Spleen (tissue), 7 donors: ENCODE measurements around the gene MAN2B1.

Source experiments
- POLR2A ChIP-seq, 3 donors: fragments of 450-650 bp; IDR thresholded peaks; one replicate each; pipeline ENCODE4 v1.5.1; 2017; ENCODE audit warnings: antibody characterized with exemption in 3 of 3, mild to moderate bottlenecking in 1 of 3
- POLR2AphosphoS5 ChIP-seq, 3 donors: sonication (generic); formaldehyde crosslinking; IDR thresholded peaks; one replicate each; pipeline ENCODE4 v1.5.1; 2017; ENCODE audit warnings: antibody characterized with exemption in 3 of 3
- TF ChIP-seq, protein P1 (sequence below), 11 experiments: fragments of 200-600 bp in 7 of 11; fragments of 450-650 bp in 4 of 11; sonication (generic) in 4 of 11; IDR thresholded peaks in 8 of 11; conservative IDR thresholded peaks in 3 of 11; 1 replicate in 7 of 11; 2 replicates in 4 of 11; pipeline versions ENCODE4 v1.4.0 to v1.8.0; 2016 to 2021; ENCODE audit warnings: antibody characterized with exemption in 11 of 11, inconsistent platforms in 4 of 11, mild to moderate bottlenecking in 1 of 11
- donor health status: DM: no; HTN: no; CAD: no; lungs with moderate emphysema.
- donor health status: DM: no; HTN: no; CAD: no.
- donor health status: DM: no; HTN: no; CAD: no.

DNA sequence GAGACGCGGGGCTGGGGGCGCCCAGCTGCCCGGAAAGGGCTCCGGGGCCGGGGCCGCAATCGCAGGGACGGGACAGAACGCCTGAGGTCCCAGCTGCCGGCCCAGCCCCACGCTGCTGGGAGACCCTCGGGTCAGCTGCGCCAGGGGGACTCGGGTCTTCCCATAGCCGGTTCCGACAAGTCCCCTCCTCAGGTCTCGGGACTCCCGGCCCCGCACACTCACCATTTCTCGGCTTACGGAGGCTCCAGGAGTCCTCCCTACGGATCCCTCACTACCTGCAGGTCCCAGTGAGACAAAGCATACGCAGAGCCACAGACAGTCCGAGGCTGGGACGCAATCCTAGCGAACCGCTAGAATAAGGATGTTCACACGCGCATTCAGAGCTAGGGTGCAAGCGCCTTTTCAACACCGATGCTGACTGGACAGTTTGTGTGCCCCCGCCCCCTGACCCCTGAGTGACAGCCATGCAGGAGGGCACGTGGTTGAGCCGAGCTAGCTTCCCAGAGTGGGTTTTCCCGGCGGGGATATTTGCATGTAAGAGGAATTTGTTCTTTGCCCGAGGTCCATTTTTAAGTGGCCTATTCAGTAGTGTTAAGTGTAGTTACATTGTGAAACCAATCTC, 69.5 kb downstream of the MAN2B1 start:
- TF ChIP-seq POLR2A (IDR thresholded peaks at IDR 0.05): no peak
- TF ChIP-seq, protein P1, sequence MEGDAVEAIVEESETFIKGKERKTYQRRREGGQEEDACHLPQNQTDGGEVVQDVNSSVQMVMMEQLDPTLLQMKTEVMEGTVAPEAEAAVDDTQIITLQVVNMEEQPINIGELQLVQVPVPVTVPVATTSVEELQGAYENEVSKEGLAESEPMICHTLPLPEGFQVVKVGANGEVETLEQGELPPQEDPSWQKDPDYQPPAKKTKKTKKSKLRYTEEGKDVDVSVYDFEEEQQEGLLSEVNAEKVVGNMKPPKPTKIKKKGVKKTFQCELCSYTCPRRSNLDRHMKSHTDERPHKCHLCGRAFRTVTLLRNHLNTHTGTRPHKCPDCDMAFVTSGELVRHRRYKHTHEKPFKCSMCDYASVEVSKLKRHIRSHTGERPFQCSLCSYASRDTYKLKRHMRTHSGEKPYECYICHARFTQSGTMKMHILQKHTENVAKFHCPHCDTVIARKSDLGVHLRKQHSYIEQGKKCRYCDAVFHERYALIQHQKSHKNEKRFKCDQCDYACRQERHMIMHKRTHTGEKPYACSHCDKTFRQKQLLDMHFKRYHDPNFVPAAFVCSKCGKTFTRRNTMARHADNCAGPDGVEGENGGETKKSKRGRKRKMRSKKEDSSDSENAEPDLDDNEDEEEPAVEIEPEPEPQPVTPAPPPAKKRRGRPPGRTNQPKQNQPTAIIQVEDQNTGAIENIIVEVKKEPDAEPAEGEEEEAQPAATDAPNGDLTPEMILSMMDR (IDR thresholded peaks at IDR 0.05 in 8 of 11, conservative IDR thresholded peaks at IDR 0.05 in 3 of 11): no peak
- peak in 1 of 3 donors; percentile 27 for TF ChIP-seq POLR2AphosphoS5 (IDR thresholded peaks at IDR 0.05)
